A549 (cell line): Measurements from ENCODE around the gene DPP10.

Experiments used
- CEBPB ChIP-seq, 2 experiments: fragments of >200 bp in 1 of 2; sonication (Bioruptor Twin) in 1 of 2; formaldehyde crosslinking in 1 of 2; IDR thresholded peaks; 2 replicates each; pipeline ENCODE4 v1.6.1; 2012 to 2016
- CTCF ChIP-seq: fragments of >200 bp; sonication (Bioruptor Twin); formaldehyde crosslinking; IDR thresholded peaks from 3 replicates; pipeline ENCODE4 v1.5.1; 2016
- EP300 ChIP-seq, 2 experiments: fragments of >200 bp; sonication (Bioruptor Twin); formaldehyde crosslinking; IDR thresholded peaks; 2 replicates in 1 of 2; 3 replicates in 1 of 2; pipeline ENCODE4 v1.6.1; 2016 to 2017
- MAFK ChIP-seq: fragments of 450-650 bp; IDR thresholded peaks from 2 replicates; pipeline ENCODE4 v1.6.1; 2014; ENCODE audit not compliant: partially characterized antibody
- POLR2A ChIP-seq: IDR thresholded peaks from 2 replicates; pipeline ENCODE4 v1.6.1; 2012; ENCODE audit warnings: mild to moderate bottlenecking, low read length
- SREBF2 ChIP-seq: fragments of 450-650 bp; IDR thresholded peaks from 2 replicates; pipeline ENCODE4 v1.6.1; 2014; ENCODE audit warnings: mild to moderate bottlenecking, moderate library complexity
- USF2 ChIP-seq: fragments of 450-650 bp; IDR thresholded peaks from 2 replicates; pipeline ENCODE4 v1.6.1; 2014; ENCODE audit warnings: antibody characterized with exemption
- ZC3H11A ChIP-seq: fragments of 450-650 bp; IDR thresholded peaks from 2 replicates; pipeline ENCODE4 v1.6.1; 2014; ENCODE audit warnings: antibody characterized with exemption, mild to moderate bottlenecking

- TF ChIP-seq CTCF (no peak), MAFK (no peak), CEBPB (IDR thresholded peaks at IDR 0.05) (no peak), ZC3H11A (no peak), EP300 (IDR thresholded peaks at IDR 0.05) (no peak), SREBF2 (no peak), USF2 (no peak), POLR2A (no peak)
Measured at GRCh38 chr2:115603285-115603684, 1160.8 kb downstream of the DPP10 start.
